NB4 (cell line): ENCODE data around the gene SRGAP1.

Experiments
- DNase-seq: peaks from one replicate; pipeline ENCODE4 v3.0.0; 2010; ENCODE audit warnings: low read depth
- H3K4me3 ChIP-seq: one replicate; pipeline ENCODE4 v1.5.1; 2011; ENCODE audit warnings: mild to moderate bottlenecking, low read depth, low read length, moderate library complexity
- CTCF ChIP-seq: IDR thresholded peaks from one replicate; pipeline ENCODE4 v1.5.1; 2012; ENCODE audit warnings: low read depth, low read length
- MAX ChIP-seq: IDR thresholded peaks from 2 replicates; pipeline ENCODE4 v1.6.1; 2011; ENCODE audit warnings: low read depth, low read length
- MYC ChIP-seq: IDR thresholded peaks from 2 replicates; pipeline ENCODE4 v1.6.1; 2011; ENCODE audit warnings: low read depth, low read length
- POLR2A ChIP-seq: IDR thresholded peaks from 2 replicates; pipeline ENCODE4 v1.6.1; 2011; ENCODE audit warnings: mild to moderate bottlenecking; ENCODE audit not compliant: insufficient read length; ENCODE audit errors: extremely low read depth

SRGAP1 gene

GRCh38 chr12:64082866-64083268 is 238.4 kb downstream of the SRGAP1 start:
- no peak for DNase-seq
- no peak overlapping the region for H3K4me3 ChIP-seq

GRCh38 chr12:64083285-64084210 is 239.0 kb downstream of the SRGAP1 start:
- no peak overlapping the region for H3K4me3 ChIP-seq
- no peak for DNase-seq
- TF ChIP-seq CTCF, result no peak
- TF ChIP-seq MYC, result no peak
- TF ChIP-seq POLR2A, result no peak
- no peak for TF ChIP-seq MAX

More at GRCh38 chr12:64082866-64083268, 238.4 kb downstream of the SRGAP1 start:
- TF ChIP-seq MYC (no peak), MAX (no peak), POLR2A (no peak), CTCF (no peak)

GRCh38 chr12:64085154-64085553 is 240.7 kb downstream of the SRGAP1 start:
- DNase-seq, result no peak
- no peak for TF ChIP-seq MAX
- no peak for TF ChIP-seq POLR2A
- TF ChIP-seq MYC, result no peak
- TF ChIP-seq CTCF, result no peak
- no peak overlapping the region for H3K4me3 ChIP-seq

- TF ChIP-seq MYC (no peak), POLR2A (no peak), MAX (no peak), CTCF (no peak)
- DNase-seq, result no peak
- H3K4me3 ChIP-seq, result no peak overlapping the region
Measured at GRCh38 chr12:64085996-64086395, 241.5 kb downstream of the SRGAP1 start.

GRCh38 chr12:64086946-64087345 is 242.4 kb downstream of the SRGAP1 start:
- no peak for DNase-seq
- no peak overlapping the region for H3K4me3 ChIP-seq
- TF ChIP-seq MYC (no peak), MAX (no peak), CTCF (no peak), POLR2A (no peak)
